HepG2 (cell line): ENCODE results near the gene HOXD3. TPM values are rescaled to one million over a fixed set of nuclear protein-coding genes. Genes with fewer than 3 reads are reported as not detected.

ENCODE experiments used
- CREM ChIP-seq, 2 experiments: sonication (generic) in 1 of 2; formaldehyde crosslinking in 1 of 2; IDR thresholded peaks; 2 replicates each; pipeline versions ENCODE4 v1.4.0 to v1.6.1; 2016 to 2020; ENCODE audit warnings: antibody characterized with exemption in 1 of 2, mild to moderate bottlenecking in 1 of 2, missing genetic modification reagents in 1 of 2
- FOXP4 ChIP-seq: sonication (generic); formaldehyde crosslinking; IDR thresholded peaks from 2 replicates; pipeline ENCODE4 v1.4.0; 2020; ENCODE audit warnings: missing genetic modification reagents
- HNF1B ChIP-seq: sonication (generic); formaldehyde crosslinking; IDR thresholded peaks from 2 replicates; pipeline ENCODE4 v1.5.1; 2020; ENCODE audit warnings: mild to moderate bottlenecking, moderate library complexity, missing genetic modification reagents
- HNF4G ChIP-seq, 2 experiments: sonication (generic) in 1 of 2; formaldehyde crosslinking in 1 of 2; IDR thresholded peaks; 2 replicates each; pipeline versions ENCODE4 v1.4.0 to v1.6.1; 2011 to 2020; ENCODE audit warnings: borderline replicate concordance in 2 of 2, low read depth in 2 of 2, mild to moderate bottlenecking in 2 of 2, low read length in 1 of 2, missing genetic modification reagents in 1 of 2, moderate library complexity in 1 of 2
- MED8 ChIP-seq: sonication (generic); formaldehyde crosslinking; IDR thresholded peaks from 2 replicates; pipeline ENCODE4 v1.8.1; 2023; ENCODE audit warnings: mild to moderate bottlenecking, missing genetic modification reagents; ENCODE audit not compliant: insufficient replicate concordance
- MEIS1 ChIP-seq: sonication (generic); formaldehyde crosslinking; IDR thresholded peaks from 2 replicates; pipeline ENCODE4 v1.9.0; 2021; ENCODE audit warnings: mild to moderate bottlenecking, missing genetic modification reagents, moderate library complexity, borderline replicate concordance
- NKX3-1 ChIP-seq: sonication (generic); formaldehyde crosslinking; IDR thresholded peaks from 2 replicates; pipeline ENCODE4 v1.5.0; 2020; ENCODE audit warnings: missing genetic modification reagents
- PHF21A ChIP-seq: sonication (generic); formaldehyde crosslinking; IDR thresholded peaks from 2 replicates; pipeline ENCODE4 v1.5.0; 2020; ENCODE audit warnings: mild to moderate bottlenecking, missing genetic modification reagents
- RERE ChIP-seq: IDR thresholded peaks from 2 replicates; pipeline ENCODE4 v1.6.1; 2016; ENCODE audit warnings: low read depth, missing genetic modification reagents, missing compliant biosample characterization
- ZHX1 ChIP-seq: sonication (generic); formaldehyde crosslinking; IDR thresholded peaks from 2 replicates; pipeline ENCODE4 v1.8.1; 2022; ENCODE audit warnings: low read depth, mild to moderate bottlenecking, missing genetic modification reagents
- ZKSCAN1 ChIP-seq: fragments of 150-350 bp; IDR thresholded peaks from 2 replicates; pipeline ENCODE4 v1.6.1; 2014; ENCODE audit warnings: low read length
- ZNF3 ChIP-seq: IDR thresholded peaks from 2 replicates; pipeline ENCODE4 v1.7.0; 2017; ENCODE audit warnings: inconsistent platforms
- ZNF317 ChIP-seq: sonication (generic); formaldehyde crosslinking; IDR thresholded peaks from 2 replicates; pipeline ENCODE4 v1.5.0; 2020; ENCODE audit warnings: mild to moderate bottlenecking, missing genetic modification reagents
- ZNF644 ChIP-seq: IDR thresholded peaks from 2 replicates; pipeline ENCODE4 v1.6.1; 2016; ENCODE audit warnings: low read depth
- ZNF674 ChIP-seq: sonication (generic); formaldehyde crosslinking; IDR thresholded peaks from 2 replicates; pipeline ENCODE4 v1.5.0; 2020; ENCODE audit warnings: low read depth, mild to moderate bottlenecking, missing genetic modification reagents
- ZNF749 ChIP-seq: sonication (generic); formaldehyde crosslinking; IDR thresholded peaks from 2 replicates; pipeline ENCODE4 v1.8.0; 2022; ENCODE audit warnings: mild to moderate bottlenecking, missing genetic modification reagents, moderate library complexity, borderline replicate concordance
- polyA plus RNA-seq, 8 experiments: library from polyadenylated mRNA; depleted of rRNA in 3 of 8; stranded (reverse) in 7 of 8; unstranded in 1 of 8; fragments of >200 nt; fragmentation: Illumina TruSeq in 4 of 8; extraction: Trizol in 4 of 8; gene quantifications; 2 replicates each; pipeline versions ENCODE4 v1.2.1 to v1.2.3, GENCODE V29; 2011 to 2016; ENCODE audit warnings: low read depth in 4 of 8, missing spikeins in 1 of 8, mixed read lengths in 1 of 8; ENCODE audit not compliant: insufficient read depth in 1 of 8
- total RNA-seq, 5 experiments: library from RNA; depleted of rRNA; stranded (reverse); fragments of >200 nt; fragmentation: Illumina TruSeq; extraction: Trizol; gene quantifications; 2 replicates each; pipeline ENCODE4 v1.2.3, GENCODE V29; 2016; ENCODE audit warnings: low read depth in 1 of 5

Gene HOXD3
- total and polyA plus RNA-seq, 2 of the 13 experiments (the other 11 are each of a cell fraction or from before 2014, with no cell fraction given), result 0.05 to 0.09 TPM

- TF ChIP-seq HNF1B (CRISPR knock-in tag) (0 out of 2 replicates have a peak, but pooled peaks have one; percentile 37), ZKSCAN1 (no peak), PHF21A (CRISPR knock-in tag) (no peak), ZNF317 (no peak), FOXP4 (CRISPR knock-in tag) (peak; percentile 47), HNF4G (IDR thresholded peaks at IDR 0.05; ENCODE audit: borderline replicate concordance, low read depth, low read length) (no peak), HNF4G (CRISPR knock-in tag; IDR thresholded peaks at IDR 0.05; ENCODE audit: borderline replicate concordance, low read depth) (no peak), ZNF3 (CRISPR knock-in tag) (no peak), ZHX1 (CRISPR knock-in tag) (no peak), ZNF644 (CRISPR knock-in tag) (no peak), ZNF674 (CRISPR knock-in tag) (no peak), MEIS1 (CRISPR knock-in tag) (no peak), RERE (no peak), MED8 (CRISPR knock-in tag) (peak; percentile 35), ZNF749 (CRISPR knock-in tag) (no peak), NKX3-1 (CRISPR knock-in tag) (no peak), CREM (IDR thresholded peaks at IDR 0.05) (no peak), CREM (CRISPR knock-in tag; IDR thresholded peaks at IDR 0.05) (no peak)
Observed at GRCh38 chr2:176174824-176175708, 18.0 kb downstream of the HOXD3 start (continued).
